ENCODE measurements around the gene WIPF3. TPM values are rescaled to one million over a fixed set of nuclear protein-coding genes. Genes with fewer than 3 reads are reported as not detected.

WIPF3 gene
- total RNA-seq, 1 experiment from 2014 or later = not detected

DNA sequence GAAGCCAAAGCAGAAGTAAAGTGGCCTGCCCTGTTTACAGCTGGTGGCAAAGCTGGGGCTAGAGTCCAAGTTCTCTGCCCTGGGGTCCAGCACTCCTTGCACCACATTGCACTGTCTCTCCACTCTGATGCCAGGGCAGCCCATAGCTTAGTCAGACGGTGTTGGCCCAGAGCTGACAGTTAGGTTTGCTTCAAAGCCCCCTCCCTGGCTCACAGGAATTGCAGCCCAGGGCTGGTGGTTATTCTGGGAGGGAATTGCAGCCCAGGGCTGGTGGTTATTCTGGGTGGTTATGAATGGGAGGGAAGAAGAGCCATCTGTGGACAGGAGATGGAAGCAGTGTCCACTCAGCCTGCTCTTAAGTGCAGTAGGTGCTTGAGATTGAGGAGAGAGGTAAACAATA, 94.4 kb downstream of the WIPF3 start:
- Histone ChIP-seq H3K27ac (no peak overlapping the region), H3K9me3 (replicated peaks) (no peaks in the 10 kb centered on the region; the same call in 1 of the 2 replicates), H3K4me1 (replicated peaks) (no peaks in the 10 kb centered on the region), H3K4me3 (no peak overlapping the region), H3K27me3 (replicated peaks) (no peaks in the 10 kb centered on the region), H3K36me3 (no peaks in the 10 kb centered on the region)
- DNase-seq (ENCODE audit: low read depth in 1 of 2, low spot score in 2 of 2) = no peak

DNA sequence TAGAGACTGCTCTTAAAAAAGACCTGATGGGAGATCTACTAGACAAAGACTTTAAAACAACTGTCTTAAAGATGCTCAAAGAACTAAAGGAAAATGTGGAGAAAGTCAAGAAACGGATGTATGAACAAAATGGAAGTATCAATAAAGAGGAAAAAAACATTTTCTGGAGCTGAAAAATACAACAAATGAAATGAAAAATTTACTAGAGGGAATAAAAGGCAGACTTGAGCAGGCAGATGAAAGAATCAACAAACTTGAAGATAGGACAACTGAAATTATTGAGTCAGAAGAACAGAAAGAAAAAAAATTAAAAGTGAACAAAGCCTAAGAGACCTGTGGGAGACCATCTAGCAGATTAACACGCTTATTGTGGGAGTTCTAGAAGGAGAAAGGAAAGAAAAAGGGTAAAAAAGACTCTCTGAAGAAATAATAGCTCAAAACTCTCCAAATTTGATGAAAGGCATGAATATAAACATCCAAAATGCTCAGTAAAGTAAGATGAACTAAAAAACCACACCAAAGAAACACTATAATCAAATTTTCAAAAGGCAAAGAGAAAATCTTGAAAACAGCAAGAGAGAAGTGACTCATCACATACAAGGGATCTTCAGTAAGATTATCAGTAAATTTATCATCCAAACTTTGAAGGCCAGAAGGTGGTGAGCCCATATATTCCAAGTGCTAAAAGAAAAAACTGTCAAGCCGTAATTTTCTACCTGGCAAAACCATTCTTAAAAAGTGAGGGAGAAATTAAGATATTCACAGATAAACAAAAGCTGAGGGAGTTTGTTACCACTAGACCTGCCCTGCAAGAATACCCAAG, 100.1 kb downstream of the WIPF3 start:
- DNase-seq (ENCODE audit: low read depth in 1 of 2, low spot score in 2 of 2) = no peak
- H3K27ac ChIP-seq = no peak overlapping the region
- H3K27me3 ChIP-seq (replicated peaks) = no peaks in the 10 kb centered on the region
- no peaks in the 10 kb centered on the region for H3K36me3 ChIP-seq
- H3K9me3 ChIP-seq (replicated peaks) = peaks cover 15% of the 10 kb centered on the region; the same call in 1 of the 2 replicates
- H3K4me1 ChIP-seq (replicated peaks) = no peaks in the 10 kb centered on the region
- H3K4me3 ChIP-seq = no peak overlapping the region

DNA sequence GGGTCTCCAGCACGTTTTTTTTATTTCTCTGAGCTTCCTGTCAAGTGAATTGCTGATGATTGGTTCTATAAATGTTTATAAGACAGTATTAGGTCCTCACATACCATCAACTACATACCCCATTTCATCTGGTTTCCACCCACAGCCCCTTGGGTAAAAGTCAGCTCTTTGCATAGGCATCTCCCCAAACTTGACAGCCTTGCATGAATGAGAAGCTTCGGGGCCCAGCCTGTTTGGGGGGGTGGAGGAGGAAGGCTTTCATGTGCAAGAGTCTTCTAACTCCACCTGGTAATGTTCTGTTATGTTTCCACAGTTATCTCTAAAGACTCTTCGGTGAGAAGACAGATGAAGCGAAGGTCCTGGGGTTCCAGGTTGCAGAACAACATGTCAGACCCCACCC, 107.9 kb downstream of the WIPF3 start:
- no peak for DNase-seq (ENCODE audit: low read depth in 1 of 2, low spot score in 2 of 2)
- H3K9me3 ChIP-seq (replicated peaks) = no peaks in the 10 kb centered on the region; the same call in 1 of the 2 replicates
- no peaks in the 10 kb centered on the region for H3K4me1 ChIP-seq (replicated peaks)
- H3K36me3 ChIP-seq = peaks cover 6% of the 10 kb centered on the region
- H3K4me3 ChIP-seq = no peak overlapping the region
- H3K27me3 ChIP-seq (replicated peaks) = no peaks in the 10 kb centered on the region
- H3K27ac ChIP-seq = no peak overlapping the region

DNA sequence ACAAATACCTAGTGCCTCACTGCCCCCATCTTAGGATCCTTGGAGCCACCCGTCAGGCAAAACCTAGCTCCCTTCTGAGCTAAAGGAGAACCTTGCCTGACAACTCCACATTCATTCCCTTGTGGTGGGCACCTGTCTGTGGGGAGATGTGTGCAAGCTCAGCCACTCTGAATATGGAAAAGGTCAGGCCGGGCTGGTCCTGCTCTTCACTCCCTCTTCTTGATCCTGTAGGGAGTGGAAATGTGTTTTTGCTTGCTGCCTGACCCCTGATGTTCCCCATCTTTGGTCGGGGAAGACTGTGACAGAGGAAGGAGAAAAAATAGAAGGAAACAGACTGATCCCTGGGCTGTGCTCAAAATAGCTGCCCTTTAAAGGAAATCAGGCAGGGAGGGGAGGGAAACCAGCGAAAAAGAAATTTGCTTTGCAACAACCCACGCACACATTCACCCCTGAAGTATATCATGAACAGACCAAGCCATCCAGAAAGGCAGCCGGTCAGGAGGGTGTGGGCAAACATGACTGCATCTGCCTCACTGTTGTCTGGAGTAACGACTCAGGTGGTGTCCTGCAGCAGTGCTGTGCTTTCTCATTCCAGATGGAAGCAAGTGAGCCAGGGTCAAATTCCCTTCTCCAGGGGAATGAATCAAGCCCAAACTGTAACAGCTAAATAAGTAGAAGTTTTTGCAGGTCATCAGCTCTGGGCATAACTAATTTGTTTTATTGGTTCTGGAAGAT, 109.3 kb downstream of the WIPF3 start:
- H3K36me3 ChIP-seq = peaks cover 21% of the 10 kb centered on the region
- H3K9me3 ChIP-seq (replicated peaks) = no peaks in the 10 kb centered on the region; the same call in 1 of the 2 replicates
- DNase-seq (ENCODE audit: low read depth in 1 of 2, low spot score in 2 of 2) = no peak
- no peaks in the 10 kb centered on the region for H3K4me1 ChIP-seq (replicated peaks)
- H3K4me3 ChIP-seq = no peak overlapping the region
- no peak overlapping the region for H3K27ac ChIP-seq
- no peaks in the 10 kb centered on the region for H3K27me3 ChIP-seq (replicated peaks)

DNA sequence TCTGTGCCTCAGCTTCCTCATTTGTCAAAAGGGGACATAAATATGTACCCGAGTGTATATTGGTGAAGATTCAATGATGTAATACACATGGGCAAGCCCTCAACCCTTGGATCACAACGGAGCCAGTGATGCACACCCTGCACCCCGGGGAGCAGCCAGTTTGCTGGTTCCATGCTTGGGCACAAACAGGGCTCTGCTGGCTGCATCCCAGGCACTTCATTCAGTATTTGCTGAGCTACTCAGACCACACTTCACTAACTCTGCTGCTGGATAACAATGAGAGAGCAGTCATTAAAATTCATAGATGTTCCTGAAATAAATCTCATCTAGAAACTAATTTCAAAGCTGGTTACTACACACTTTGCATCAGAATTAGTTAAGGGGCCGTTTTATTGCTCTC, 111.3 kb downstream of the WIPF3 start:
- H3K27me3 ChIP-seq (replicated peaks) = no peaks in the 10 kb centered on the region
- no peak overlapping the region for H3K4me3 ChIP-seq
- H3K27ac ChIP-seq = no peak overlapping the region
- no peak for DNase-seq (ENCODE audit: low read depth in 1 of 2, low spot score in 2 of 2)
- no peaks in the 10 kb centered on the region; the same call in 1 of the 2 replicates for H3K9me3 ChIP-seq (replicated peaks)
- H3K4me1 ChIP-seq (replicated peaks) = no peaks in the 10 kb centered on the region
- peaks cover 38% of the 10 kb centered on the region for H3K36me3 ChIP-seq

GRCh38 chr7:29918850-29919249, 112.5 kb downstream of the WIPF3 start:
- Histone ChIP-seq H3K36me3 (peaks cover 49% of the 10 kb centered on the region), H3K4me3 (no peak overlapping the region), H3K9me3 (replicated peaks) (no peaks in the 10 kb centered on the region; the same call in 1 of the 2 replicates), H3K27me3 (replicated peaks) (no peaks in the 10 kb centered on the region), H3K4me1 (replicated peaks) (no peaks in the 10 kb centered on the region), H3K27ac (no peak overlapping the region)
- DNase-seq (ENCODE audit: low read depth in 1 of 2, low spot score in 2 of 2) = no peak

DNA sequence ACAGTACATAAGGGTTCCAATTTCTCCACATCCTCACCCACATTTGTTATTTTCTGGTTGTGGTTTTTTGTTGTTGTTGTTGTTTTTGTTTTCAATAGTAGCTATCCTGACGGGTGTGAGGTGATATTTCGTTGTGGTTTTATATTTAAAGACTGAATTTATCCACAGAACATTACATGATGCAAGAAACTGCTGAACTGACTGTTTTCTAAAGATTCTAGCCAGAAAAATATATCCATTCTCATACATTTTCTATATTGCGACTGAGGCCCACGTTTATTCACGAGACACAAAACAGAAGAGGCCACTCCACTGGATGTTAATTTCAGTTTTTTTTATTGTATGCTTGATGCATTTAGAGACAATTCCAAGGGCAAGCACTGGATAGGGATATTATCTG, 113.5 kb downstream of the WIPF3 start:
- H3K4me1 ChIP-seq (replicated peaks) = no peaks in the 10 kb centered on the region
- H3K4me3 ChIP-seq = no peak overlapping the region
- no peaks in the 10 kb centered on the region; the same call in 1 of the 2 replicates for H3K9me3 ChIP-seq (replicated peaks)
- H3K27ac ChIP-seq = no peak overlapping the region
- H3K36me3 ChIP-seq = peaks cover 57% of the 10 kb centered on the region
- H3K27me3 ChIP-seq (replicated peaks) = no peaks in the 10 kb centered on the region
- no peak for DNase-seq (ENCODE audit: low read depth in 1 of 2, low spot score in 2 of 2)

- DNase-seq (ENCODE audit: low read depth in 1 of 2, low spot score in 2 of 2) = no peak
- Histone ChIP-seq H3K27me3 (replicated peaks) (no peaks in the 10 kb centered on the region), H3K4me3 (no peak overlapping the region), H3K9me3 (replicated peaks) (no peaks in the 10 kb centered on the region; the same call in 1 of the 2 replicates), H3K36me3 (peaks cover 57% of the 10 kb centered on the region), H3K4me1 (replicated peaks) (no peaks in the 10 kb centered on the region), H3K27ac (no peak overlapping the region)
These were observed 114.2 kb downstream of the WIPF3 start for GRCh38 chr7:29920491-29920890.

DNA sequence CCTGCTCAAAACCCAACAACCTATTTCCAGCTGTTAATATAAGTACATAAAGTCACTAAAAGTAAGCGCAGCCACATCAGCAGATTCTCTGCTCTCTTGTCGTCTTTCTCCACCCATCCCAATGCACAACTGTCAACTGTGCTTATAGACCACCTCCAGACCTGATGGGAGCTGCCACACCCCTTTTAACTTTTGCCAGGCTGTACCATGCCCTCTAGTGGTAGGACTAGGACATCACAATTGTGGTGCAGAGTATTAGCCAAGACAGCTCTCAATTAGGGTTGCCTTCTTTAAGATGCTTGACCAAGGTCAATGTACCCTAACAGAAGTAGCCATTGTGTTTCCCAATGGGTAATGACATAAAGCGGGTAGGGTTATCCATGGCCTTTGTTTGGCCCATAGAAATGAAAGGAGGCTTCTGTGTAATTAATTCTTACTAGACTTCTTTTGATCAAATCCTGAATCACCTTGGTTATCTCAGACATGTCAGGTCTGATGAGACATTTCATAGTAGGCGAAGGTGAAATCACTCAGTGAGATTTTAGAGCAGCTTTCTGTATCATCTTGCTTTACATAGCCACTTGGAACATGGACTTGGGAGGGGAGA, 115.2 kb downstream of the WIPF3 start:
- DNase-seq (ENCODE audit: low read depth in 1 of 2, low spot score in 2 of 2) = peak; percentile 55 to 57
- Histone ChIP-seq H3K4me3 (no peak overlapping the region), H3K27me3 (replicated peaks) (no peaks in the 10 kb centered on the region), H3K27ac (no peak overlapping the region), H3K36me3 (peaks cover 59% of the 10 kb centered on the region), H3K9me3 (replicated peaks) (no peaks in the 10 kb centered on the region; the same call in 1 of the 2 replicates), H3K4me1 (replicated peaks) (no peaks in the 10 kb centered on the region)

DNA sequence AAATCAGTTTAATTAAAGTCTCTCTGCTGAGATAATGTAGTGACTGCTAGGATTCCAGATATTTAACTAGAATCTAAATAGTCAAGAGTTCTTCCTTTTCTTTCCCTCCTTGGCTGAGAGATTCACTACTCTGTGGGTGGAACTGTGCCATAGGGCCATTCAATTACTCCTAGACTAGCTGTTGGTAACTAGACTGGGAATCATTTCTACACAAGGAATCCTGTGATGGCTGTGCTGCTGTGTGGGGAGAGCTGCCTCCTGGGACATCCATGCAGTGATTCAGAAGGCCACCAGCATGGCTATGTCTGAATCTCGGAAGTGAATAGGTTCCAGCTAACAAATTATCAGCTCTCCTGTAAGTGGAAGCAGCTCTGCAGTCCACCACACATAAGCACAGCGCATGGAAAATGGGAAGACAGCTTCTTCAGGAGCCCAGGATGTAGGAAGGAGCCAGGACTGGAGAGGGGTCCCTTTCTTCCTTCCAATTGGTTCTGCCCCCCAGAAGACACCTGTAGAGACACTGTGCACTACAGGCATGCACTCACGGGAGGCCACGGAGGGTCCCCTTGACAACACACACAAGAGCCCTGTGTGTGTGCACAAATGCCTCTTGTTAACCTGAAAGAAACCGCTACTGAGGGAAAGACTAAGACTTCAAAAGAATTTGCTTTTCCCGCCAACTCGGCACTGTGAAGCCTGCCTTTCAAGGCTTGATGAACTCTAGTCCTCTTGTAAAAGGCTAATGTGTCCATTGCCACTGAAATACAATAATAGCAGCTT, 116.8 kb downstream of the WIPF3 start:
- DNase-seq (ENCODE audit: low read depth in 1 of 2, low spot score in 2 of 2) = no peak
- no peaks in the 10 kb centered on the region for H3K4me1 ChIP-seq (replicated peaks)

GRCh38 chr7:29924006-29924405, 117.7 kb downstream of the WIPF3 start:
- H3K27ac ChIP-seq = no peak overlapping the region

More for the DNA sequence above, 116.8 kb downstream of the WIPF3 start:
- Histone ChIP-seq H3K4me3 (no peak overlapping the region), H3K9me3 (replicated peaks) (no peaks in the 10 kb centered on the region; the same call in 1 of the 2 replicates), H3K27me3 (replicated peaks) (no peaks in the 10 kb centered on the region), H3K36me3 (peaks cover 63% of the 10 kb centered on the region), H3K27ac (no peak overlapping the region)

DNA sequence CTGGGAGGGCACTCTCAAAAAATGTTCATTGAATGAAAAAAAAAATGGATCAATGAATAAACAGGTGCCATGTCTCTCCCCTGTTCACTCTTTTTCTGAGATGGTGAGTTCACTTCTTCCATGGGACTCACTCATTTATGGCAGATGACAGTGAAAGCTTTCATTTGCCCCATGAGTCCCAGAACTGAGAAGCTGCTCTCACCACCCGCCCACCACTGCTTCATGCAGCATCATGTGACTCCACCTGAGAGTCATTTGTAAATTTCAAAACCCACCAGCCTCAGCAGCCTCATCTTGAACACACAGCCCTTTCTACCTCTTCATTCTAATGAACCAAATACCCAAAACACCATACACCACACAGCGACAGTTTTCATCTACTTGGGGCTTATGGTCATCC, 118.4 kb downstream of the WIPF3 start:
- H3K9me3 ChIP-seq (replicated peaks) = no peaks in the 10 kb centered on the region
- no peak for DNase-seq (ENCODE audit: low read depth in 1 of 2, low spot score in 2 of 2)
- H3K27ac ChIP-seq = no peak overlapping the region
- no peak overlapping the region for H3K4me3 ChIP-seq
- H3K4me1 ChIP-seq (replicated peaks) = no peaks in the 10 kb centered on the region
- no peaks in the 10 kb centered on the region for H3K27me3 ChIP-seq (replicated peaks)
- peaks cover 57% of the 10 kb centered on the region for H3K36me3 ChIP-seq

More at GRCh38 chr7:29924006-29924405, 117.7 kb downstream of the WIPF3 start:
- Histone ChIP-seq H3K9me3 (replicated peaks) (no peaks in the 10 kb centered on the region; the same call in 1 of the 2 replicates), H3K4me3 (no peak overlapping the region), H3K4me1 (replicated peaks) (no peaks in the 10 kb centered on the region), H3K27me3 (replicated peaks) (no peaks in the 10 kb centered on the region), H3K36me3 (peaks cover 59% of the 10 kb centered on the region)
- DNase-seq (ENCODE audit: low read depth in 1 of 2, low spot score in 2 of 2) = no peak

- H3K36me3 ChIP-seq = peaks cover 55% of the 10 kb centered on the region
These were observed 119.9 kb downstream of the WIPF3 start for GRCh38 chr7:29926216-29926615.

More at GRCh38 chr7:29926216-29926615, 119.9 kb downstream of the WIPF3 start:
- Histone ChIP-seq H3K4me3 (no peak overlapping the region), H3K4me1 (replicated peaks) (no peaks in the 10 kb centered on the region), H3K27me3 (replicated peaks) (no peaks in the 10 kb centered on the region), H3K27ac (no peak overlapping the region), H3K9me3 (replicated peaks) (no peaks in the 10 kb centered on the region)
- DNase-seq (ENCODE audit: low read depth in 1 of 2, low spot score in 2 of 2) = no peak

Data from SJSA1 (cell line).